ENCODE measurements around the gene C2CD4B.

Gene C2CD4B, protein sequence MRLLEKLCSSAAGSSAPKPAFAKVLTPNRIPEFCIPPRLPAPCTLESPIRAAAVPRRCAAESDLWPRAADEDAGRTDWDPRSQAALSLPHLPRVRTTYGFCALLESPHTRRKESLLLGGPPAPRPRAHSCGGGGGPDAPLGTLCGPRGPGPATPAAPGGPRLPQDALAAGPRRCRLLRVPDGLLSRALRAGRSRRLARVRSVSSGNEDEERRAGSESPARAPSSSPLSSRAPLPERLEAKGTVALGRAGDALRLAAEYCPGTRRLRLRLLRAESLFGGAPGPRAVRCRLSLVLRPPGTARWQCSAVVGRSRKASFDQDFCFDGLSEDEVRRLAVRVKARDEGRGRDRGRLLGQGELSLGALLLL

DNA sequence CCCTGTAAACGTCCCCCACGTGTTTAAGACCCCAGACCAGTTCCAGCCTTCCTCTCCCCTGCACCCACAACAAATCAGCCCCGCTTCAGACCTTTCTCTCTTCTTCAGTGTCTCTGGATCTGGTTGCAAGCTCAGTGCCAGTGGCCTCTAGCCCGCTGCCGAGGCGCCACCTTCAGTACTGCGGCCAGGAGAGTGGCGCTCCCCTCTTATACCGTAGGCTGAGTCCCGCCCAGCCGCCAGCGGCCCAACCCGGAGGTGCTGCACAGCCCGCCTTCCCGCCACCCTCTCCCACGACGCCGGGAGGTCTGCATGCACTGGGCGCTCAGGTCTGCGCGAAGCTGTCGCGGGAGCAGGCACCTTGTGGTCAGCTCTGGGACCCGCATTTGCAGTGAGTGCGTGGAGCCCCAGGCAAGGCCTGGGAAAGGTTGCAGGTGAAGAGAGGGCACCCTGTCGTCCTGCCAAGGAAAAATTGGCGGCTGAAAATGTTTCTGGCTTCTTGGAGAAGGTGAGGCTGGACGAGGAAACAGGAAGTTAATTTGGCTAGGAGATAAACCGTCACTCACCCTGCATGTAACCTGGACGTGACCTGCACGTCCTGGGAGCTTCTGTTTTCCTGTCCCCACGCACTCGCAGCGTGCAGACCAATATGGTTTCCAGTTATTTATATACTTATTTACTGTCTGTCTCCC lies at the start of gene C2CD4B:
Gene C2CD4B, minus strand, starts transcription at position 182 of the 689 bp plus-strand sequence. CDS start 301 bp downstream, outside the sequence.
- Mint-ChIP-seq H3K4me3 (peak within 1 kb of the TSS; percentile 82), H3K27me3 (ENCODE audit: low read depth) (peaks cover 67% of the 10 kb centered on the region), H3K9me3 (no peaks in the 10 kb centered on the region), H3K4me1 (ENCODE audit: low read depth) (peaks cover 7% of the 10 kb centered on the region), H3K27ac (peak within 1 kb of the TSS; percentile 43), H3K36me3 (ENCODE audit: low read depth) (peaks cover 3% of the 10 kb centered on the region)

DNA sequence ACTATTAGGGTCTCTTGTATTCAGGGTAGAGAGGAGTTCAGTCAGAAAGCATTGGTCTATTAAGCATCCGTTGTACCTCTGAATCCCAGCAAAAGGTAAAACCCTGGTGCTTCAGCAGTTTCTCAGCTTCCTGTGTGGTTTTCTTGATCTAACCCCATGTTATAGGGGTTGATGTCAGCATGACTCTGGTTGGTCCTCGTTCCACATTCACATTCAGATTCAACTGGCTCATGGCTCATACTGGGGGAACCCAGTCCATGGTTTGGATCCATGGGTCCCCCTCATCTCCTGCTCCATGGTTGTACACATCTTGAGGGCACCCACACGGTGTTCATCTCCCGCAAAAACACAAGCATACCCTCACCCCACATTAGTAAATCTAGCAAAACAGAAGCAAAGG lies 47.7 kb upstream of the C2CD4B start:
- Mint-ChIP-seq H3K4me3 (no peak overlapping the region), H3K27ac (no peak overlapping the region), H3K9me3 (peaks cover 30% of the 10 kb centered on the region), H3K4me1 (ENCODE audit: low read depth) (peaks cover 9% of the 10 kb centered on the region), H3K36me3 (ENCODE audit: low read depth) (no peaks in the 10 kb centered on the region), H3K27me3 (ENCODE audit: low read depth) (peaks cover 7% of the 10 kb centered on the region)

DNA sequence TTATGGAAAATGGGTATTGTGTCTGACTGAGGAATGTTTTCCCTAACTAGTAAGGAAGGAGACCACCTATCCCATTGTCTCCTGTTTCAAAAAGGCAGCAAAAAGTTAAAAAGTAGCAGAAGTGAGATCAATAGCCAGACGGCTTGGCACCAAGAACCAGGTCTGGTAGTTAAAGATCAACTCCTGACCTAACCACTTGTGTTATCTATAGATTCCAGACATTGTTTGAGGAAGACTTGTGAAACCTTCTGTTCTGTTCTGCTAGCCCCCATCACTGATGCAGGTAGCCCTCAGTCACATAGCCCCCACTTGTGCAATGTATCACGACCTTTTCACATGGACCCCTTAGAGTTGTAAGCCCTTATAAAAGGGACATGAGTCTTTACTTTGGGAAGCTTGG lies 46.3 kb upstream of the C2CD4B start:
- H3K27me3 Mint-ChIP-seq (ENCODE audit: low read depth) = peaks cover 7% of the 10 kb centered on the region
- H3K4me1 Mint-ChIP-seq (ENCODE audit: low read depth) = peaks cover 9% of the 10 kb centered on the region
- no peaks in the 10 kb centered on the region for H3K36me3 Mint-ChIP-seq (ENCODE audit: low read depth)
- H3K27ac Mint-ChIP-seq = no peak overlapping the region
- peaks cover 30% of the 10 kb centered on the region for H3K9me3 Mint-ChIP-seq
- no peak overlapping the region for H3K4me3 Mint-ChIP-seq

DNA sequence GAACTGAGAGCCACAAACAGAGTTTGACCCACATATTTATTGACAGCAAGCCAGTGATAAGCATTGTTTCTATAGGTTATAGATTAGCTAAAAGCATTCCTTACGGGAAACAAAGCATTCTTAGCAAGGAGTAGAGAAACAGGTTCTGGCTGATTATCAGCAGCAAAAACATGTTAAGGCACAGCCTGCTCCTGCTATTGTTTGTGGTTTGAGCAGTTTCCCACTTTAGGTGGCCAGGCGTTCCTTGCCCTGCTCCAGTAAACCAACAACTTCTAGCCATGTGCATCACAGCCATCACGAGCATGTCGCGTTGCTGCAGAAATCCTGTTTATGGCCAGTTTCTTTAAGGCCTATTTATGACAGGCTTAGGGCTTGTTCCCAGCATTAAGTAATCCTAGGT lies 44.7 kb upstream of the C2CD4B start:
- peaks cover 9% of the 10 kb centered on the region for H3K4me1 Mint-ChIP-seq (ENCODE audit: low read depth)
- H3K27ac Mint-ChIP-seq = no peak overlapping the region
- H3K4me3 Mint-ChIP-seq = no peak overlapping the region
- H3K9me3 Mint-ChIP-seq = peaks cover 25% of the 10 kb centered on the region
- H3K27me3 Mint-ChIP-seq (ENCODE audit: low read depth) = peaks cover 15% of the 10 kb centered on the region
- H3K36me3 Mint-ChIP-seq (ENCODE audit: low read depth) = no peaks in the 10 kb centered on the region

DNA sequence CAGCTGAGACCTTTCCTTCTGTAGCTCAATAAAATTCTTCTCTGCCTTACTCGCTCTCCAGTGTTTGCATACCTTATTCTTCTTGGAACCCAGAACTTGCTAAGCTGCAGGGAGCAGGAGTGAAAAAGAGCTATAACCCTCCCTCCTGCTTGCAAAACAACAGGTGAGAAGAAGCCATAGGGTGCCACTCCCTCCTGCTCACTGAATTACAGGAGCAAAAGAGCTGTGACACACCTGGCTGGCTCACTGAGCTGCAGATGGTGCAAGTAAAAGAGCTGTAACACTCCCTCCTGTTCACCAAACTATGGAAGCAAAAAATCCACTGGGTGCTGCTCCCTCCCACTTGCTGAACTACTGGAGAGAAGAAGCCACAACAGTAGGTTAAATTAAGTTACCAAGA lies 44.2 kb upstream of the C2CD4B start:
- H3K4me1 Mint-ChIP-seq (ENCODE audit: low read depth) = peaks cover 9% of the 10 kb centered on the region
- H3K36me3 Mint-ChIP-seq (ENCODE audit: low read depth) = no peaks in the 10 kb centered on the region
- H3K4me3 Mint-ChIP-seq = no peak overlapping the region
- H3K27ac Mint-ChIP-seq = no peak overlapping the region
- H3K27me3 Mint-ChIP-seq (ENCODE audit: low read depth) = peaks cover 15% of the 10 kb centered on the region
- H3K9me3 Mint-ChIP-seq = peaks cover 25% of the 10 kb centered on the region

DNA sequence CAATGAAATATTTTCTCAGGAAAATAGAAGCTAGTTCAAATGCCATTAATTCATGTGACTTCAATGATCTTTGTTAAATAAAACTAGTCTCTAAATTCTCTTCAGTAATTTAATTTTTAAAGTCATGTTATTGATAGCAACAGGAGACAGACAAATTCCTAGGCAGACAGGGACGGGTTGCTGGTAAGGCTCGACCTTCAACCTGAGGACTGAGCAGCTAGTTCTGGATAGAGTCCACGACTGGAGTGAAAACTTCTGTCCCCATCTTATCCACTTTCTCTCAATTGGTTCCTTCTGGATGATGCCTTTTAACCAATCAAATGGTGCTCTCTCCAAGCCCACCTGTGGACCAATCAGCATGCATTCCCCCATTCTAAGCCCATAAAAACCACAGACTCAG lies 43.8 kb upstream of the C2CD4B start:
- Mint-ChIP-seq H3K27ac (no peak overlapping the region), H3K4me1 (ENCODE audit: low read depth) (peaks cover 9% of the 10 kb centered on the region), H3K4me3 (no peak overlapping the region), H3K36me3 (ENCODE audit: low read depth) (no peaks in the 10 kb centered on the region), H3K9me3 (peaks cover 25% of the 10 kb centered on the region), H3K27me3 (ENCODE audit: low read depth) (peaks cover 15% of the 10 kb centered on the region)

DNA sequence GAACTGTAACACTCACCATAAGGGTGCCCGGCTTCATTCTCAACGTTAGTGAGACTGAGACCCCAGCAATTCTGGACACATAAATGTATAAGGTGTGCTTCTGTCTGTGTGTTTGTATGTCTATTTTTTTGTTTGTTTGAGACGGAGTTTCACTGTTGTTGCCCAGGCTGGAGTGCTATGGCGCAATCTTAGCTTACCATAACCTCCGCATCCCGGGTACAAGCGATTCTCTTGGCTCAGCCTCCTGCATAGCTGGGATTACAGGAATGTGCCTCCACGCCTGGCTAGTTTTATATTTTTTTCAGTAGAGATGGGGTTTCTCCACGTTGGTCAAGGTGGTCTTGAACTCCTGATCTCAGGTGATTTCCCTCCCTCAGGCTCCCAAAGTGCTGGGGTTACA lies 43.3 kb upstream of the C2CD4B start:
- H3K36me3 Mint-ChIP-seq (ENCODE audit: low read depth) = no peaks in the 10 kb centered on the region
- no peak overlapping the region for H3K4me3 Mint-ChIP-seq
- H3K4me1 Mint-ChIP-seq (ENCODE audit: low read depth) = peaks cover 6% of the 10 kb centered on the region
- H3K9me3 Mint-ChIP-seq = peaks cover 25% of the 10 kb centered on the region
- peaks cover 15% of the 10 kb centered on the region for H3K27me3 Mint-ChIP-seq (ENCODE audit: low read depth)
- H3K27ac Mint-ChIP-seq = no peak overlapping the region

DNA sequence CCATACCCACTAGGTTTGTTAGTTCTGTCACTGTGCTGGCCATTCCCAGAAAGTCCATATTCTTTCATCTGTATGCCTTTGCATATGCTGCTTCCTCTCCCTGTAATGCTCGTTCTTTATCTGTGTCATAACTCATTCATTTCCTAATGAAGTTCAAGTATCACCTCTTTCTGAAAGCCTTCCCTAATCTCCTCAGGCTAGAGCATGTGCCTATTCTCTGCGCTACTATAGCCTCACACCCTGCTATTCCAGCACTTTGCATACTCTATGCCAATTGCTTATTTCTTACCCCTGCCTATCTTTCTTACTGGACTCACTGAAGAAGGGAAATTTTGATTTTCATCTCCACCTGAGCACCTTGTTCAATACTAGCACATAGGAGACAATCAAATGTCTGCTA lies 25.6 kb upstream of the C2CD4B start:
- Mint-ChIP-seq H3K4me3 (no peak overlapping the region), H3K36me3 (ENCODE audit: low read depth) (no peaks in the 10 kb centered on the region), H3K27ac (no peak overlapping the region), H3K27me3 (ENCODE audit: low read depth) (peaks cover 23% of the 10 kb centered on the region), H3K9me3 (no peaks in the 10 kb centered on the region), H3K4me1 (ENCODE audit: low read depth) (no peaks in the 10 kb centered on the region)

DNA sequence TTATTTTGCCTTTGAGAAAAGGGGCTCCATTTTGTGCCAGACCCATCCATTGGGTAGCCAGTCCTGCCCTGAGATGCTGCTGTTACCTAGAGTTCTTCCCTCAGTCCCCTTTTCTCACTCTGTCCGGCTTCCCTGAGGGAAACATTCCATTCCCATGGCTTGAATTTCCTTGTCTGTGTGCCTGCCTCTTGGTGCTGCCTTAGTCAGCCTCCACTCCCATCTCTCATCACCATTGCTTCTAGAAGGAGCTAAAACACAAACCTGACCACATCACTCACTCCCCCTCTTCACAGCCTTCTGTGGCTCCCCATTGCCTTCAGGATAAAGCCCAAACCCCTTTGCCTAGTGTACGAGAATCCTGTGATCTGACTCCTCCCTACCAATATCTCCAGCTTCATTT lies 25.2 kb upstream of the C2CD4B start:
- H3K27ac Mint-ChIP-seq = no peak overlapping the region
- H3K27me3 Mint-ChIP-seq (ENCODE audit: low read depth) = peaks cover 23% of the 10 kb centered on the region
- no peaks in the 10 kb centered on the region for H3K36me3 Mint-ChIP-seq (ENCODE audit: low read depth)
- H3K4me3 Mint-ChIP-seq = no peak overlapping the region
- H3K4me1 Mint-ChIP-seq (ENCODE audit: low read depth) = no peaks in the 10 kb centered on the region
- no peaks in the 10 kb centered on the region for H3K9me3 Mint-ChIP-seq

DNA sequence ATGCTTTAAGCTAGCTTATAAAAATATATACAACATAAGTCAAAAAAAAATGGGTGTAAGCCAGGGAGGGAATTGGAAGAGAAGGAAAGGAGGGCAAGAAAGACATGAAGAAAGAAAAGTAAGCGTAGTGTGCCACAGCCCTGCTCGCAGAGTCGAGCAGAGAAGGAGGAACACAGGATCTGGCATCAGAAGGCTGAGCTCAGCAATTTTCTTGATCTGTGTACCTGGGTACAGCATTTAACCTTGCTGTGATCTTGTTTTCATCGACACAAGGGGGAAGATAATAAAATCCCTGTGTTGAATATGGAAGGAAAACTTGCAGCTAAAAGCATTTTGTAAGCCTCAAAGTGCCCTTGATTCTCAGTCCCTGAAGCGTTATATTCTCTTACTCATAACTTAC lies 23.7 kb upstream of the C2CD4B start:
- Mint-ChIP-seq H3K9me3 (no peaks in the 10 kb centered on the region), H3K4me3 (no peak overlapping the region), H3K36me3 (ENCODE audit: low read depth) (no peaks in the 10 kb centered on the region), H3K27ac (no peak overlapping the region), H3K4me1 (ENCODE audit: low read depth) (peaks cover 4% of the 10 kb centered on the region), H3K27me3 (ENCODE audit: low read depth) (peaks cover 23% of the 10 kb centered on the region)

DNA sequence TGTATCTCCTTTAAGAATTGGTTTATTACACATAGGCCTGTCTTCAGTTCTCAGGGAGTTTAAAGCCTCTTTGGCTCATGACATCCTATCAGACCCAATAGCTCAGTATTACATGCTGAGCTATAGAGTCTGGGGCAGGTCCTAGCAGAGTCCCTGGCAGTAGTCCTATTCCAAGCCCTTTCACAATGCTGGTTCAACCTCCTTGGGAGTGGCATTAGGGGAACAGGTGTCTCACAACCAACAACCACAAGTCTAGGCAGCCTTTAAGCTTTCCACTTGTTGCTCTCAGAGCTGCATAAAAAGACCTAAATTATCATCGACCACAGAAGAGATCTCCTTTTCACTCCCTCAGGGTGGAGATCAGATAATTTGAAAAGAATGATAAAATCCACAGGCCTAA lies 22.8 kb upstream of the C2CD4B start:
- no peak overlapping the region for H3K4me3 Mint-ChIP-seq
- peaks cover 4% of the 10 kb centered on the region for H3K4me1 Mint-ChIP-seq (ENCODE audit: low read depth)
- no peaks in the 10 kb centered on the region for H3K36me3 Mint-ChIP-seq (ENCODE audit: low read depth)
- H3K27ac Mint-ChIP-seq = no peak overlapping the region
- H3K27me3 Mint-ChIP-seq (ENCODE audit: low read depth) = peaks cover 16% of the 10 kb centered on the region
- H3K9me3 Mint-ChIP-seq = no peaks in the 10 kb centered on the region

DNA sequence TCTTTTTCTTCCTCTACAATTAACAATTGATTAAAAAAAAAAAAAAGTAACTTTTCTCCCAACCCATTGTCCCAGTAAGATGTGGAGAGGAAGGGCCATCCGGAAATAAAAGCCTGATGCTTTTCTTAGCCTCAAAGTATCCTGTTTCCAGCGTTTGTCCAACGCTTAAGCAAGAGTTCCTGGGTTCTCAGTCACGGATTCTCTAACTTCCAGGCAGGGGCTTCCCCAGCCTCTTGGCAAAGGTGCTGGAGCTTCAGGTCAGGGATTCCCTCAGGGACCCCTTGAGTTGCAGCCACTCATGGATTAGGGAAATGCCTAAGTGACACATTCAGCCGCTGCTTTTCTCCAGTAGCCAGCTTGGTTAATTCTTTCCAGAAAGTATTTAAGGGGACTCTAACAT lies 22.3 kb upstream of the C2CD4B start:
- Mint-ChIP-seq H3K27ac (no peak overlapping the region), H3K4me1 (ENCODE audit: low read depth) (peaks cover 4% of the 10 kb centered on the region), H3K36me3 (ENCODE audit: low read depth) (no peaks in the 10 kb centered on the region), H3K27me3 (ENCODE audit: low read depth) (peaks cover 13% of the 10 kb centered on the region), H3K4me3 (no peak overlapping the region), H3K9me3 (no peaks in the 10 kb centered on the region)

DNA sequence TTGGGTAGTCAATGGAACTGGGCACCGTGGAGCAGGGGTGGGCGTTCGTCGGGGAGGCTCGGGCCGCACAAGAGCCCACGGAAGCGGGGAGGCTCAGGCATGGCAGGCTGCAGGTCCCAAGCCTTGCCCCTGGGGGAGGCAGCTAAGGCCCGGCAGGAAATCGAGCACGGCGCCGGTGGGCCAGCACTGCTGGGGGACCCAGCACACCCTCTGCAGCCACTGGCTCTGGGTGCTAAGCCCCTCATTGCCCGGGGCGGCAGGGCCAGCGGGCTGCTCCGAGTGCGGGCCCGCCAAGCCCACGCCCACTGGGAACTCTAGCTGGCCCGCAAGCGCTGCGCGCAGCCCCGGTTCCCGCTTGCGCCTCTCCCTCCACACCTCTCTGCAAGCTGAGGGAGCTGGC lies 21.5 kb upstream of the C2CD4B start:
- peaks cover 4% of the 10 kb centered on the region for H3K4me1 Mint-ChIP-seq (ENCODE audit: low read depth)

DNA sequence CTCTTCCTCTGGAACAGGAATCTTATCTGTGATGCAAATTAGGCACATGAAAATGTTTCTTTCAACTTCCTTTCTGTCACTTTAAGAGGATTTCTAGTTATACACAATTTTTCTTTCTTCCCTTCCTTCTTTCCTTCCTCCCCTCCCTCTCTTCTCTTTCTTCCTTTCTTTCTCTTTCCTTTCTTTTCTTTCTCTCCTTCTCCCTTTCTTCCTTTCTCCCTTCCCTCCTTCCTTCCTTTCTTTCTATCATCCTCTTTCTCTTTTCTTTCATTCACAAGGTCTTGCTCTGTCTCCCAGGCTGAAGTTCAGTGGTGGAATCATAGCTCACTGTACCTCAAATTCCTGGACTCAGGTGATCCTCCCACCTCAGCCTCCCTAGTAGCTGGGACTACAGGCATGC lies 18.0 kb upstream of the C2CD4B start:
- Mint-ChIP-seq H3K9me3 (no peaks in the 10 kb centered on the region), H3K27me3 (ENCODE audit: low read depth) (peaks cover 11% of the 10 kb centered on the region), H3K36me3 (ENCODE audit: low read depth) (no peaks in the 10 kb centered on the region), H3K4me1 (ENCODE audit: low read depth) (peaks cover 4% of the 10 kb centered on the region), H3K4me3 (no peak overlapping the region), H3K27ac (no peak overlapping the region)

More for the DNA sequence above, 21.5 kb upstream of the C2CD4B start:
- Mint-ChIP-seq H3K27ac (no peak overlapping the region), H3K27me3 (ENCODE audit: low read depth) (peaks cover 9% of the 10 kb centered on the region), H3K4me3 (no peak overlapping the region), H3K9me3 (no peaks in the 10 kb centered on the region), H3K36me3 (ENCODE audit: low read depth) (no peaks in the 10 kb centered on the region)

DNA sequence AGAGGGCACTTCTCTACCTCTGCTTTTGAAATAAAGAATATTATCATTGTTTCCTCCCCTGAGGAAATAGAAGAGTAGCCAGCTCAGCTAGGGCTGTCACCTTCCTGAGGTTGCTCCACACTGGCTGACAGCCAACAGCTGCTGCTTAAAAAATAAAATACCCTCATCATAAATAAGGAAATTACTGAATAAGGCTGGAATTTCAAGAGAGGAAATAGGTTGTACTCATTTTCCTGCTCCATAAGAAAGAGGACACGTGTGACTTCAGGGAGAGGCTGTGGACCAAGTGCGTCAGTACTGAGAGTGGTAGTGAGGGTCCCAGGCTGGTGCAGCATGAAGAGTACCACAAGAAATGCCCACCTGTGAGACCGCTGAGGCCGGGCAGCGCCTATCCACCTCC lies 8.1 kb upstream of the C2CD4B start:
- H3K4me3 Mint-ChIP-seq = no peak overlapping the region
- H3K27me3 Mint-ChIP-seq (ENCODE audit: low read depth) = peaks cover 29% of the 10 kb centered on the region
- H3K27ac Mint-ChIP-seq = no peak overlapping the region
- no peaks in the 10 kb centered on the region for H3K4me1 Mint-ChIP-seq (ENCODE audit: low read depth)
- H3K9me3 Mint-ChIP-seq = no peaks in the 10 kb centered on the region
- H3K36me3 Mint-ChIP-seq (ENCODE audit: low read depth) = no peaks in the 10 kb centered on the region

Data from T-helper 1 cell treated with Interleukin-12 subunit alpha and Interleukin-12 subunit beta and Interleukin-4 antibody, amounts not matched to agents 30 μg/mL and 1 μg/mL, for 36 hours (primary cell).